GM23338 (cell line): Measurements from ENCODE around the gene MEN1. TPM values are rescaled to one million over a fixed set of nuclear protein-coding genes. Genes with fewer than 3 reads are reported as not detected.

Experiments used
- ATAC-seq: fragments of 200-7000 bp; cut with Tn5 transposase; 3 replicates; pipeline ENCODE4 v1.9.1; 2020
- DNase-seq: peaks from one replicate; pipeline ENCODE4 v3.0.0-alpha.2; 2015; ENCODE audit warnings: low spot score
- H2AFZ ChIP-seq: fragments of 200-600 bp; sonication (generic); 2 replicates; pipeline ENCODE4 v1.8.0; 2016; ENCODE audit warnings: antibody characterized with exemption, mild to moderate bottlenecking, moderate library complexity
- H3F3A ChIP-seq: fragments of 200-600 bp; sonication (generic); replicated peaks from 2 replicates; pipeline ENCODE4 v1.8.0; 2017; ENCODE audit warnings: antibody characterized with exemption, mixed run types, low read depth
- H3K27ac ChIP-seq: fragments of 200-600 bp; sonication (generic); 2 replicates; pipeline ENCODE4 v1.6.1; 2016; ENCODE audit warnings: low read depth
- H3K27me3 ChIP-seq: fragments of 200-600 bp; sonication (generic); 2 replicates; pipeline ENCODE4 v1.8.0; 2016; ENCODE audit warnings: mild to moderate bottlenecking, mixed run types, moderate library complexity; ENCODE audit not compliant: insufficient read depth
- H3K36me3 ChIP-seq: fragments of 200-600 bp; sonication (generic); 2 replicates; pipeline ENCODE4 v1.8.0; 2016; ENCODE audit warnings: mild to moderate bottlenecking; ENCODE audit not compliant: insufficient read depth
- H3K4me1 ChIP-seq: fragments of 200-600 bp; sonication (generic); 2 replicates; pipeline ENCODE4 v1.8.0; 2016; ENCODE audit warnings: mild to moderate bottlenecking, moderate library complexity; ENCODE audit not compliant: insufficient read depth
- H3K4me2 ChIP-seq: fragments of 200-600 bp; sonication (generic); 2 replicates; pipeline ENCODE4 v1.7.1; 2017; ENCODE audit warnings: mixed run types
- H3K4me3 ChIP-seq: fragments of 200-600 bp; sonication (generic); 2 replicates; pipeline ENCODE4 v1.6.1; 2016; ENCODE audit warnings: mixed run types
- H3K79me2 ChIP-seq: fragments of 200-600 bp; sonication (generic); replicated peaks from 2 replicates; pipeline ENCODE4 v1.8.0; 2017; ENCODE audit warnings: mild to moderate bottlenecking; ENCODE audit not compliant: insufficient read depth
- H3K9me2 ChIP-seq: fragments of 200-600 bp; sonication (generic); 2 replicates; pipeline ENCODE4 v1.8.0; 2017; ENCODE audit not compliant: insufficient read depth
- H4K20me1 ChIP-seq: fragments of 200-600 bp; sonication (generic); replicated peaks from 2 replicates; pipeline ENCODE4 v1.8.0; 2017; ENCODE audit warnings: mild to moderate bottlenecking; ENCODE audit not compliant: insufficient read depth
- H3K27ac Mint-ChIP-seq: 2 replicates; pipeline ENCODE4 v1.8.0; 2020; ENCODE audit warnings: inconsistent platforms, mild to moderate bottlenecking, moderate library complexity, mixed read lengths
- H3K27me3 Mint-ChIP-seq: 3 replicates; pipeline ENCODE4 v1.8.0; 2022; ENCODE audit warnings: low read depth, mild to moderate bottlenecking, moderate library complexity, mixed read lengths, inconsistent platforms; ENCODE audit not compliant: insufficient read depth, poor library complexity
- H3K36me3 Mint-ChIP-seq: 3 replicates; pipeline ENCODE4 v1.8.0; 2021; ENCODE audit warnings: low read depth, mild to moderate bottlenecking, inconsistent platforms, moderate library complexity, mixed read lengths
- H3K4me1 Mint-ChIP-seq: 3 replicates; pipeline ENCODE4 v1.8.0; 2020; ENCODE audit warnings: mild to moderate bottlenecking, inconsistent platforms, mixed read lengths
- H3K4me3 Mint-ChIP-seq: 3 replicates; pipeline ENCODE4 v1.8.0; 2021; ENCODE audit warnings: moderate library complexity, mild to moderate bottlenecking, inconsistent platforms, mixed read lengths
- H3K9me3 Mint-ChIP-seq: 3 replicates; pipeline ENCODE4 v1.8.0; 2020; ENCODE audit warnings: moderate library complexity, mild to moderate bottlenecking, inconsistent platforms, mixed read lengths
- CREB1 ChIP-seq: fragments of 250-450 bp; sonication (Bioruptor Pico); IDR thresholded peaks from 2 replicates; pipeline ENCODE4 v1.5.0; 2020; ENCODE audit warnings: low read depth, mild to moderate bottlenecking, moderate library complexity
- EZH2 ChIP-seq: fragments of 200-600 bp; sonication (generic); IDR thresholded peaks from one replicate; pipeline ENCODE4 v1.8.0; 2017; ENCODE audit warnings: antibody characterized with exemption, mild to moderate bottlenecking, low read depth; ENCODE audit not compliant: unreplicated experiment
- EZH2phosphoT487 ChIP-seq: fragments of 200-600 bp; sonication (generic); IDR thresholded peaks from one replicate; pipeline ENCODE4 v1.8.1; 2018; ENCODE audit warnings: antibody characterized with exemption; ENCODE audit not compliant: unreplicated experiment
- NANOG ChIP-seq: IDR thresholded peaks from 2 replicates; pipeline ENCODE4 v1.6.1; 2016; ENCODE audit warnings: antibody characterized with exemption, borderline replicate concordance
- POLR2AphosphoS5 ChIP-seq: IDR thresholded peaks from 2 replicates; pipeline ENCODE4 v1.6.1; 2016; ENCODE audit warnings: antibody characterized with exemption, low read depth
- STAT1 ChIP-seq: IDR thresholded peaks from one replicate; pipeline ENCODE4 v1.6.1; 2016; ENCODE audit warnings: antibody characterized with exemption; ENCODE audit not compliant: unreplicated experiment
- ZNF114 ChIP-seq: fragments of 250-450 bp; sonication (Bioruptor Pico); IDR thresholded peaks from 2 replicates; pipeline ENCODE4 v1.5.0; 2020; ENCODE audit warnings: mild to moderate bottlenecking, moderate library complexity
- polyA plus RNA-seq: library from polyadenylated mRNA; unstranded; fragments of >200 nt; fragmentation: Nextera tagmentation; extraction: Ambion mirVana; gene quantifications from 2 replicates; pipeline ENCODE4 v1.2.1, GENCODE V29; 2016
- total RNA-seq: library from RNA; depleted of rRNA; stranded (reverse); fragments of >200 nt; shearing (Covaris generic); gene quantifications from 2 replicates; pipeline ENCODE4 v1.2.3, GENCODE V29; 2014
- TF ChIP-seq, protein P1 (sequence below): IDR thresholded peaks from 2 replicates; pipeline ENCODE4 v1.6.1; 2016; ENCODE audit warnings: antibody characterized with exemption
- TF ChIP-seq, protein P2 (sequence below), 2 experiments: fragments of 200-600 bp in 1 of 2; sonication (generic) in 1 of 2; conservative IDR thresholded peaks; 2 replicates each; pipeline versions ENCODE4 v1.5.1 to v1.6.1; 2016 to 2017; ENCODE audit warnings: antibody characterized with exemption in 2 of 2, low read depth in 2 of 2, mild to moderate bottlenecking in 2 of 2, moderate library complexity in 1 of 2
- TF ChIP-seq, protein P3 (sequence below): fragments of 250-450 bp; sonication (Bioruptor Pico); IDR thresholded peaks from 2 replicates; pipeline ENCODE4 v1.5.0; 2020; ENCODE audit warnings: mild to moderate bottlenecking, moderate library complexity

Gene MEN1
- total and polyA plus RNA-seq, 2 experiments from 2014 or later = 31.6 to 45.2 TPM

DNA sequence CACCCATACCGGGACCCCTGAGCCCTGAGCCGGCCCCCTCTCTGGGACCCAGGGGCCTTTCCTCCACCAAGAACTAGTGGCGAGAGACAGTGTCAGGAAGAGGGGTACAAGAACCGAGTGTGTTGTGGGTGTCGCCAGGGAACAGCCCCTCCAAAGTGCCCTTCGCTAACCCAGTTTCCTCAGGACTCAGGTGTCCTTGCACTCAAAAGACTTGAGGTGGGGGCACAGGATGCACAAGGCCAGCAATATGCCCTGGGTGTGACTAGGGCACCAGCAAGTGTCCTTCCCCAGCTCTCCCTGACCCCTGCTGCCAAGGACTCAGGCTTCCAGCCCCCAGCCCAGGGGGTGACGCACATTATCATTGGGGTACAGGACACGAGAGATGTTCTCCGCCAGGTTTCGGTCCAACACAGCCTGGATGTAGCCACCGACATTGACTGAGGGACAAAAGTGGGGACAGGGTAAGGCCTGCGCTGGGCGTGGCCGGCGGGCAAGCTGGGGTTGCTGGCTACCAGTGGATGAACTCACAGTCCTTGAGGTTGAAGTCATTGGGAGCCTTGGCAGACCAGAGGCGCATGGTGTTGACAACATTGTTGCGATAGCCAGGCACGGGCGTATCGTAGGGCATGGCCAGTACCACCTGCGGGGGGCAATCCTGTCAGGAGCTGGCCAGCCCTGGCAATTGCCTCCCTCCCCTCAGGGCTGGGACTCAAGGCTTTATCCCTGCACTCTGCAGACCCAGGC, 55.3 kb downstream of the MEN1 start:
- TF ChIP-seq, protein P1, sequence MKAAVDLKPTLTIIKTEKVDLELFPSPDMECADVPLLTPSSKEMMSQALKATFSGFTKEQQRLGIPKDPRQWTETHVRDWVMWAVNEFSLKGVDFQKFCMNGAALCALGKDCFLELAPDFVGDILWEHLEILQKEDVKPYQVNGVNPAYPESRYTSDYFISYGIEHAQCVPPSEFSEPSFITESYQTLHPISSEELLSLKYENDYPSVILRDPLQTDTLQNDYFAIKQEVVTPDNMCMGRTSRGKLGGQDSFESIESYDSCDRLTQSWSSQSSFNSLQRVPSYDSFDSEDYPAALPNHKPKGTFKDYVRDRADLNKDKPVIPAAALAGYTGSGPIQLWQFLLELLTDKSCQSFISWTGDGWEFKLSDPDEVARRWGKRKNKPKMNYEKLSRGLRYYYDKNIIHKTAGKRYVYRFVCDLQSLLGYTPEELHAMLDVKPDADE = no peak
- no peak for TF ChIP-seq CREB1 (CRISPR knock-in tag)
- TF ChIP-seq EZH2 = no peak
- no peak for TF ChIP-seq POLR2AphosphoS5
- TF ChIP-seq NANOG = no peak
- no peak for TF ChIP-seq ZNF114 (CRISPR knock-in tag)
- TF ChIP-seq, protein P2, sequence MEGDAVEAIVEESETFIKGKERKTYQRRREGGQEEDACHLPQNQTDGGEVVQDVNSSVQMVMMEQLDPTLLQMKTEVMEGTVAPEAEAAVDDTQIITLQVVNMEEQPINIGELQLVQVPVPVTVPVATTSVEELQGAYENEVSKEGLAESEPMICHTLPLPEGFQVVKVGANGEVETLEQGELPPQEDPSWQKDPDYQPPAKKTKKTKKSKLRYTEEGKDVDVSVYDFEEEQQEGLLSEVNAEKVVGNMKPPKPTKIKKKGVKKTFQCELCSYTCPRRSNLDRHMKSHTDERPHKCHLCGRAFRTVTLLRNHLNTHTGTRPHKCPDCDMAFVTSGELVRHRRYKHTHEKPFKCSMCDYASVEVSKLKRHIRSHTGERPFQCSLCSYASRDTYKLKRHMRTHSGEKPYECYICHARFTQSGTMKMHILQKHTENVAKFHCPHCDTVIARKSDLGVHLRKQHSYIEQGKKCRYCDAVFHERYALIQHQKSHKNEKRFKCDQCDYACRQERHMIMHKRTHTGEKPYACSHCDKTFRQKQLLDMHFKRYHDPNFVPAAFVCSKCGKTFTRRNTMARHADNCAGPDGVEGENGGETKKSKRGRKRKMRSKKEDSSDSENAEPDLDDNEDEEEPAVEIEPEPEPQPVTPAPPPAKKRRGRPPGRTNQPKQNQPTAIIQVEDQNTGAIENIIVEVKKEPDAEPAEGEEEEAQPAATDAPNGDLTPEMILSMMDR (conservative IDR thresholded peaks at IDR 0.05; ENCODE audit: low read depth in 2 of 2) = no peak
- no peak for TF ChIP-seq STAT1
- TF ChIP-seq EZH2phosphoT487 = no peak
- TF ChIP-seq, protein P3, sequence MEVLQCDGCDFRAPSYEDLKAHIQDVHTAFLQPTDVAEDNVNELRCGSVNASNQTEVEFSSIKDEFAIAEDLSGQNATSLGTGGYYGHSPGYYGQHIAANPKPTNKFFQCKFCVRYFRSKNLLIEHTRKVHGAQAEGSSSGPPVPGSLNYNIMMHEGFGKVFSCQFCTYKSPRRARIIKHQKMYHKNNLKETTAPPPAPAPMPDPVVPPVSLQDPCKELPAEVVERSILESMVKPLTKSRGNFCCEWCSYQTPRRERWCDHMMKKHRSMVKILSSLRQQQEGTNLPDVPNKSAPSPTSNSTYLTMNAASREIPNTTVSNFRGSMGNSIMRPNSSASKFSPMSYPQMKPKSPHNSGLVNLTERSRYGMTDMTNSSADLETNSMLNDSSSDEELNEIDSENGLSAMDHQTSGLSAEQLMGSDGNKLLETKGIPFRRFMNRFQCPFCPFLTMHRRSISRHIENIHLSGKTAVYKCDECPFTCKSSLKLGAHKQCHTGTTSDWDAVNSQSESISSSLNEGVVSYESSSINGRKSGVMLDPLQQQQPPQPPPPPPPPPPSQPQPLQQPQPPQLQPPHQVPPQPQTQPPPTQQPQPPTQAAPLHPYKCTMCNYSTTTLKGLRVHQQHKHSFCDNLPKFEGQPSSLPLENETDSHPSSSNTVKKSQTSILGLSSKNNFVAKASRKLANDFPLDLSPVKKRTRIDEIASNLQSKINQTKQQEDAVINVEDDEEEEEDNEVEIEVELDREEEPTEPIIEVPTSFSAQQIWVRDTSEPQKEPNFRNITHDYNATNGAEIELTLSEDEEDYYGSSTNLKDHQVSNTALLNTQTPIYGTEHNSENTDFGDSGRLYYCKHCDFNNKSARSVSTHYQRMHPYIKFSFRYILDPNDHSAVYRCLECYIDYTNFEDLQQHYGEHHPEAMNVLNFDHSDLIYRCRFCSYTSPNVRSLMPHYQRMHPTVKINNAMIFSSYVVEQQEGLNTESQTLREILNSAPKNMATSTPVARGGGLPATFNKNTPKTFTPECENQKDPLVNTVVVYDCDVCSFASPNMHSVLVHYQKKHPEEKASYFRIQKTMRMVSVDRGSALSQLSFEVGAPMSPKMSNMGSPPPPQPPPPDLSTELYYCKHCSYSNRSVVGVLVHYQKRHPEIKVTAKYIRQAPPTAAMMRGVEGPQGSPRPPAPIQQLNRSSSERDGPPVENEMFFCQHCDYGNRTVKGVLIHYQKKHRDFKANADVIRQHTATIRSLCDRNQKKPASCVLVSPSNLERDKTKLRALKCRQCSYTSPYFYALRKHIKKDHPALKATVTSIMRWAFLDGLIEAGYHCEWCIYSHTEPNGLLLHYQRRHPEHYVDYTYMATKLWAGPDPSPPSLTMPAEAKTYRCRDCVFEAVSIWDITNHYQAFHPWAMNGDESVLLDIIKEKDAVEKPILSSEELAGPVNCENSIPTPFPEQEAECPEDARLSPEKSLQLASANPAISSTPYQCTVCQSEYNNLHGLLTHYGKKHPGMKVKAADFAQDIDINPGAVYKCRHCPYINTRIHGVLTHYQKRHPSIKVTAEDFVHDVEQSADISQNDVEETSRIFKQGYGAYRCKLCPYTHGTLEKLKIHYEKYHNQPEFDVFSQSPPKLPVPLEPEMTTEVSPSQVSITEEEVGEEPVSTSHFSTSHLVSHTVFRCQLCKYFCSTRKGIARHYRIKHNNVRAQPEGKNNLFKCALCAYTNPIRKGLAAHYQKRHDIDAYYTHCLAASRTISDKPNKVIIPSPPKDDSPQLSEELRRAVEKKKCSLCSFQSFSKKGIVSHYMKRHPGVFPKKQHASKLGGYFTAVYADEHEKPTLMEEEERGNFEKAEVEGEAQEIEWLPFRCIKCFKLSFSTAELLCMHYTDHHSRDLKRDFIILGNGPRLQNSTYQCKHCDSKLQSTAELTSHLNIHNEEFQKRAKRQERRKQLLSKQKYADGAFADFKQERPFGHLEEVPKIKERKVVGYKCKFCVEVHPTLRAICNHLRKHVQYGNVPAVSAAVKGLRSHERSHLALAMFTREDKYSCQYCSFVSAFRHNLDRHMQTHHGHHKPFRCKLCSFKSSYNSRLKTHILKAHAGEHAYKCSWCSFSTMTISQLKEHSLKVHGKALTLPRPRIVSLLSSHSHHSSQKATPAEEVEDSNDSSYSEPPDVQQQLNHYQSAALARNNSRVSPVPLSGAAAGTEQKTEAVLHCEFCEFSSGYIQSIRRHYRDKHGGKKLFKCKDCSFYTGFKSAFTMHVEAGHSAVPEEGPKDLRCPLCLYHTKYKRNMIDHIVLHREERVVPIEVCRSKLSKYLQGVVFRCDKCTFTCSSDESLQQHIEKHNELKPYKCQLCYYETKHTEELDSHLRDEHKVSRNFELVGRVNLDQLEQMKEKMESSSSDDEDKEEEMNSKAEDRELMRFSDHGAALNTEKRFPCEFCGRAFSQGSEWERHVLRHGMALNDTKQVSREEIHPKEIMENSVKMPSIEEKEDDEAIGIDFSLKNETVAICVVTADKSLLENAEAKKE (CRISPR knock-in tag) = no peak
- Histone ChIP-seq H3K36me3 (no peaks in the 10 kb centered on the region), H3K4me1 (peaks cover 9% of the 10 kb centered on the region), H3K27ac (no peak overlapping the region), H3K9me2 (no peaks in the 10 kb centered on the region), H3F3A (peaks cover 1% of the 10 kb centered on the region), H2AFZ (no peak overlapping the region), H3K79me2 (no peaks in the 10 kb centered on the region), H3K4me3 (no peak overlapping the region), H4K20me1 (no peaks in the 10 kb centered on the region), H3K4me2 (no peak overlapping the region), H3K27me3 (no peaks in the 10 kb centered on the region)
- H3K36me3 Mint-ChIP-seq = 0 out of 3 replicates have a peak, but pooled peaks cover 3% of the 10 kb centered on the region
- H3K27me3 Mint-ChIP-seq = peaks cover 31% of the 10 kb centered on the region
- no peak overlapping the region for H3K4me3 Mint-ChIP-seq
- no peak for ATAC-seq
- H3K9me3 Mint-ChIP-seq = no peaks in the 10 kb centered on the region; the same call in 1 of the 3 replicates
- H3K27ac Mint-ChIP-seq = no peak overlapping the region
- peaks cover 32% of the 10 kb centered on the region for H3K4me1 Mint-ChIP-seq
- no peak for DNase-seq
